Fibroblast of skin of right quadriceps (primary cell): ENCODE data around the gene RNF150.
A peak's percentile ranks its signal among the peaks of the same experiment; 100 is the strongest.

ENCODE experiments used
- DNase-seq: peaks from one replicate; pipeline ENCODE4 v3.0.0-alpha.2; 2013

RNF150 gene

DNA sequence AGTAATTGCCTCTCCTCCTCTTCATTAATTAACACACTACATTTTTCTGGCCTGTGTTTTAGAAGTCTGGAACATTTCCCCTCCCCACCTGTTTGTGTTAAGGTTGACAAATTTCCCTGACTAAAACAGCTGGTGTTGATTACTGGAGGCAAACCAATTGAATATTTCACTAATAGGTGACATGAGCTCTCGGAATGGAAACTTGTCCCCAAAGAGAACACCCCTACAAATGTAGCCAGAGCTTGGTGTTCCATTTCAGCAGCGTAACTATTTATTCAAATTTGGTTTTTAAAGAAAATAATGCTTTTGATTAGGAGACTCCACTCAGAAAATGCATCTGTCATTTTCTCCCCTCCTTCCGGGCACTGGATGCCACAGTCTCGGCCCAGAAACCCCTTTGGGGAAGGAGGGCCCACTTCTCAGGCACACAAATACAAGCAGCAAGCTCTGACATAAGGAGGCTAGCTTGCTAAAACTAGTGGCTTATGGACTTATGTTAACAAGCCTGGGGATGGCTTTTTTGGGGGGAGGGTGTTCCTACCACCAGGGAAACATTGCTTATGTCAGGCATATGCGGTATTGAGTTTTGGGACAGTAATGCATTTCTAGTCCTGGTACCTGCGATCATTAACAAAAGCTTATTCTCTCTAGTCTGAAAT is 2.2 kb downstream of the RNF150 start:
- DNase-seq = no peak

DNA sequence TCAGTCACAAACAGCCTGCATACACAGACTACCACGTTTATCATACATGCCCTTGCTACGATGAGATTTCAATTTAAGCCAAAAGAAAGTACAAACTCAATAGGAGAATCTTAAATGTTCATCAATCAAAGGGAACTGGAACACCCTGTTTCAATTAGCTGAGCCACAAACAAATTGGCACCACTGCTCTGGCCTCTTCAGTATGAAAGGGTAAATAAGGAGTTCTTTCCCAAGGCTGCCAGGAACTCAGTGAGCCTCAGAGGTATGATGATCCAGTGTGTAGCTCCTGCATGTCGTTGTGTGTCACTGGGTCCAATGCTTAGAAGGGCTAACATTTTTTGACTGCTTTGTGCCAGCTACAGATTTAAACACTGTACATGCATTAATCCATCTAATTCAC is 5.4 kb downstream of the RNF150 start:
- DNase-seq = peak; percentile 22

DNA sequence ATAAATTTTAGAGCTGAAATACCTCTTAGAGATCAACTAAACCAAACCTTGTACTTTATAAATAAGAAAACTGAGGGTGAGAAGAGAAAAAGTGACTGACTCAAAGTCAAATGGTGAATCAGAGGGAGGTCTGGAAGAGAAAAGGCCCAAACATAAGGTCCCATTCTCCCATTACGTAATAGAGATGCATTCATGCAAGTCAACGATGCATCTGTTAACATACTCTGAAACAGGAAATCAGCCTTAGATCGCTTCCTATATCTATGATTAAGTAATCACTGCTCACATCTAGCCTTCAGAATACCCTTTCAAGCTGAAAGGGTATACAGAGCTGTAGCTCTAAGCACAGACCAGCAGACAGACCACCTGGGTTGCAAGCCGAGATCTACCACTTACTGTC is 6.5 kb downstream of the RNF150 start:
- DNase-seq = peak; percentile 43

DNA sequence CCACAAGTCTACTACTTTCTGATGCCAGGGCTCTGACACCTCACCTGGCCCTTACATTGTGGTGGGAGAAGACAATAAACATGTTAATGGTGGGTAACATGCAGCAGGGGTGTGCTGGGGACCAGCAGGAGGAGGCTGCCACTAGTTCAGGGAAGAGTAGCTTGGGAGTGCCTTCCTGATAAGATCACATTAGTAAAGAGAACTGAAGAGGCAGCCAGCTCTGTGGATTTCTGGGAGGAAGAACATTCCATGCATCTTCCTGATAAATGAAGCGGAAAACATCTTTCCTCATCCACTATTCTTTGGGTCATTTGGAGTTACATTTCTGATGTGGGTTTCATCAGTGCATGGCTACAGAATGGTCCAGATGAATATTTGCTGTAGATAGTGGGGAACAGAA is 9.0 kb downstream of the RNF150 start:
- DNase-seq = peak; percentile 23

DNA sequence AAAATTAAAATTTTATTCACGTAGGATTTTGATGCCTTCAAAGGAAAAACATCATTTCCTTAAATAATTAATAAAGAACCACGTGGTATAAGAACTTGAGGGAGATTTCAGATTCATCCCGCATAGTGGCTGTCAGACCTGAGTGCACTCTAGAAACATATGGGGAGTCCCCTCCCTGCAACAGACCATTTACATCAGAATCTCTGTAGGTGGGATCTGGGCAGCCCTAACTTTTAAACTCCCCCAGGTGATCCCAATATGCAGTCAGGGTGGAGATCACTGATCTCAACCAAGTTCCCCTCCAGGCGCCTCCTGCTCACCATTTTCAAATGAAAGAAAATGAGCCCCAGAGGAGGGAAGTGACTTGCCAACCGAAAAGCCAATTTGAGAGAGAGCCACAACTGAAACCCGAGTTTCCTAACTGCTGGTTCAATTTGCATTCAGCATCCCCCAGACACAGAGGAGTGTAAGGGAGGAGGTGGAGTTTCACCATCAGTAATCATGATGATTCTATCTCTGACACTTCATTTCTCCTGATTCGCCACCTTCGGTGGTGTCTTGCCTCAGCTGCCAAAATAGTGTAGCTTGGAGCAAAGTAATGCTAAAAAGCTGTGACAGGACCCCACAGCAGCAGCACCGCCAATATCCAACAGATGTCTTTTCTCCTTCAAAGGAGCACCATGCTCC is 11.4 kb downstream of the RNF150 start:
- no peak for DNase-seq

DNA sequence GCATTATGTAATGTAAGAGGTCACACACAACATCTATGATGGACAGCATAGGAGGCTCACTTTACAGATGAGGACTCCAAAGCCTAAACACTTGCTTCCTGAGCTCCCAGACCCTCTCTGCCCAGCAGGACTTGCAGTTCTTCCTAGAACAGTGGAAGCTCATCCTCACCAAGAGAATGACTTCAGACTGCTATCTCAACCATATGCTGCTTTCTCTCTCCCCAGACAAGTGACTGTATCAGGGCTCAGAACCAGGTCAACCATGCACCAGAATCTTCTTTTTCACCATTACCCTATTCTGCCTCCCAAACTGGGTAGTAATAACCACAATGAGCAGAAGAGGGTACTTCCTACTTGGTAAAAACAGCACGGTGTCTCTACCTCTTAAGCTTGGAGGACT is 12.2 kb downstream of the RNF150 start:
- no peak for DNase-seq

DNA sequence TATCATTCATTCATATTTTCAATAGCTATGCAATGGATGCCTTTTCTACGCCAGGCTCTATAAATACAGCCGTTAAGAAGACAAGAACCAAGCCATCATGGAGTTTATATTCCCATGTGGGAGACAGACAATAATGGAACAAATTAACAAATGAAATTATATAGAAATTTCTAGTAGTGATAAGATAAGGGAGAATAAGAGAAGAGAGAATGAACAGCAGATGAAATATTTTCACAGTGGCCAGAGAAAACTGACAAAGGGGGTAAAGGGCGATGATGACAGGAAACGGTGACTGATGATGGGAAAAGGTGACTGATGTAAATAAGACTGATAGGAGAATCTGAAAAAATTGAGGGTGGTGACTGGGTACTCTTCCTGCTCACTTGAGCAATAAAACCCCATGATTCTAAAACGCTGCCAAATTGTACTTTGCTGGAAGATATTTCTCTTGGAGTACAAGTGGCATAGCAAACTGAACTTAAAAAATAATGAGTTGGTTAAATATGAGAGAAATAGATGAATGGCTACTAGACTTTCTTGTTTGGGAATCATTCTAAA is 13.2 kb downstream of the RNF150 start:
- no peak for DNase-seq

DNA sequence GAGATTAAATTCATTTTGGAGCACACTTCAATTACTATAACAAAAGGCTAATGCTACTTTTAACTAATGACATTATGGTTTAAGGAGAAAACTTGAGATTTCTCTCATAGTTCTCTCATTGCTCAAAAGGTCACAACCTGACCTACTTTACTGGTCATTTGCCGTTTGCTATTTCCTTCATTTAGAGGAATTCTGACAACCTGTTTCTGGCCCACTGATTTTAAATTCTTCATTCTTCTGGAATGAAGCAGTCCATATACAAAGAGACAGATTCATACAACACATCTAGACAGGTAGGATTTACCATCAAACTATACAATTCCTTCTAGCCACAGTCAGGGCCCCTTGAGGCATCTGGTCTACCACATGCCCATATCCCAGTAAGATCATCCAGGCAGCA is 14.2 kb downstream of the RNF150 start:
- DNase-seq = no peak

DNA sequence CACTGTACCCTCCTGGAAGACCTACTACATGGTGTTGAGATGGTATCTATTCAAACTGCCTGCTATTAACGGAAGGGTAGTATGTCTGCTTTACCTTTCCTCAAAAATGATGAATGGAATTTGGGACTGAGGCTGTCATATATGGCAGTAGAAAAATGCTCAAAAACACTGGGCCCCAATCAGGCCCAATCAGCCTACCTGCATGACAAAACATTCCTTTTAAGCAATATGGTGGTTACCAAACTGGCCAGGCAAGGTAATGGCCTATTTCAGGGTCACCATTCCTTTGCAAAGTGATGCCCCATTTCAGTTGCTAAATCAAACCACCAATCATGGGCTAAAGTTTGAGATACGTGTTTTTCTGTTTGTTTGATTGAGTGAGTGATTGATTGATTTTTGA is 14.9 kb downstream of the RNF150 start:
- no peak for DNase-seq

DNA sequence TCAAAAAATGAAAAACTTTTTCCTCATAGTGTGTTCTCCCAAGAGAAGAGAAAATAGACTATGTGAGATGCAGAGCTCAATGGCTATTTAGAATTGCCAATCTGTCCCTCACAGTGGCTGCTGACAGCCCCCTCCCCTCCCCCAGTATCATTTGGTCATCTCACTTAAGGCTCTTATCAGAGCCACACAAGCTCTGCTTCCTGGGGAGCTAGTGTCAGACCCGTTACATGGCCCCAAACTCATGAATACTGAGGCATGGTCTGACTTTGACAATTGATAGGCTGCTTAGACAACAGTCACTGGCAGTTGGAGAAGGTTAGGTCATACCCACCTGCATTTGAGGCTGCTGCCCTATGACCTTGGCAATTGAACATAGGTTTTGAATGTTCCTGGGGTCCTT is 15.3 kb downstream of the RNF150 start:
- no peak for DNase-seq

DNA sequence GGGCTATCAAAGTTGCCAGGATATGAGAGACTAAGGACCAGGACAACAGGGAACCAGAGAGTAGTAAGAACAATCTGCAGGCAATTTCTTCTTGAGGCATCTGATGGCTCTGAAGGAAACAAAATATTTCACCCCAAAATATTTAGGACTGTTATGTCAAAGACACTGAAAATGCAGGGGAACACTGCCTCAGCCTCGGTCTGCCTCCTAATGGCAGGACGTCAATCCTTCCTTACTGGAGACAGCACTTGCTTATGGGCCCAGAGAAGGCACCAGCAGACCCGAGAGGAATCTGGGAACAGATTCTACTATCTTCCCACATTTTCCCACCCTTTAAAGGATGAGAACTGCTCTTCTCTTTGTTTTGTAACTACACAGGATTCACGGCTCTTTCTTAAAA is 23.3 kb downstream of the RNF150 start:
- DNase-seq = no peak

DNA sequence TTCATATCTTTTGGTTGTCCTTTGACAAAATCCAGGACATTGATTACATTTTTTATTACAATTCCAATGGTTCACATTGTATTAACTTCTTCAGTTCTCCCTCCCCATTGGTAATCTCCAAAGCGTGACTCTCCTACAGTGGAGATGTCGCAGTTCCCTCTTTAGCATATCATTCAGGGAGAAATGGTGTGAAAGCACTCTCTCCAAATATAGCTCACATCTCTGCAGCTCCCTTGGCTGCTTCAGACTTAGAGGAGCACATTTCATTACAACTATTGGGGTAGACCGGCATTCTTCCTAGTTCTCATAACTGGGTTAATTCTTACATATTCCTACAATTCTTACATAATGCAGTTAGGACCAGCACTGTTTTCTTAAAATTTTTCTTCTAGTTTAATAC is 25.3 kb downstream of the RNF150 start:
- no peak for DNase-seq

DNA sequence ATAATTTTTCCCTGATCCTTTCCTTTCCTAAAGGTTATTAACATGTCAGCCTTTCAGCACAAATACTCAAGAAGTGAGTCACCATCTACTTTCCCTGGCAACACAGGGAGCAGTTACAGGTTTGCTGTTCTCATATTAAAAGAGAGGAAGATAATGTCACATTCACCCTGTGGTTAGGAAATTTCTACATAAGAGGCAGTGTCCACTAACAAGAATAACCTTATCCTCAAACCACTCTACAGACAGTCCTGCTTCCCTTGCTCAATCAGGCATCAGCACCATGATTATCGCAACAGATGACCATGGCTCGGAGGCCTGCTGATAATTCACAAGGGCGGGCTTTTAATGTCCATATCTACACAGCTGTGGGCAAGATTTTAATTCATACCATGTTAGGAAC is 30.9 kb downstream of the RNF150 start:
- peak; percentile 80 for DNase-seq

DNA sequence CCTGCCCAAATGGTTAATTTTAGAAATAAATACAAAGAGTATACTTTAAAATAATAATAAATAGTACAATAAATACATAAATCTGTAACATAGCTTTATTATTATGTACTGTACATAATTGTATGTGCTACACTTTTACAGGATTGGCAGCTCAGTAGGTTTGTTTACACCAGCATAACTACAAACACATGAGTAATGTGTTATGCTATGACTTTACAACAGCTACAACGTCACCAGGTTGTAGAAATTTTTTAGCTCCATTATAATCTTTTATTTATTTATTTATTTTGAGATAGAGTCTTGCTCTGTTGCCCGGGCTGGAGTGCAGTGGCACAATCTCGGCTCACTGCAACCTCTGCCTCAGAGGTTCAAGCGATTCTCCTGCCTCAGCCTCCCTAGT is 31.8 kb downstream of the RNF150 start:
- DNase-seq = no peak

DNA sequence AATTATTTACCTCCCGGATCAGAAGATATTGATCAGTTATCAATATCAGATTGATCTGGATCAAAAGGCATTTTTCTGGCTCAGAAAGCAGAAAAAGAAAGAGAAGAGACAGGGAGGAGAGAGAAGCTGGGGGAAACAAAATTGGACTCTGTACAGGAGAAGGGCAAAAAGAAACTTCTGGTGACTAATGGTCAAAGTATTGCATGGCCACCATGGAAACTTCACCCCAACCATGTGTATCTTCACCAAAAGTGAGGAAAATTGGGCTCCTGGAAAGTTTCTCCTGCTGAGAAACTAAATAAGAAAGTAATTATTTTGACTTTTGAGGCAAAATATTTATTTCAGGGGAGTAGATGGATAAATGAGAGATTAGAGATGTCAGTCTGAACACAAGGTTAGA is 33.9 kb downstream of the RNF150 start:
- peak; percentile 46 for DNase-seq

DNA sequence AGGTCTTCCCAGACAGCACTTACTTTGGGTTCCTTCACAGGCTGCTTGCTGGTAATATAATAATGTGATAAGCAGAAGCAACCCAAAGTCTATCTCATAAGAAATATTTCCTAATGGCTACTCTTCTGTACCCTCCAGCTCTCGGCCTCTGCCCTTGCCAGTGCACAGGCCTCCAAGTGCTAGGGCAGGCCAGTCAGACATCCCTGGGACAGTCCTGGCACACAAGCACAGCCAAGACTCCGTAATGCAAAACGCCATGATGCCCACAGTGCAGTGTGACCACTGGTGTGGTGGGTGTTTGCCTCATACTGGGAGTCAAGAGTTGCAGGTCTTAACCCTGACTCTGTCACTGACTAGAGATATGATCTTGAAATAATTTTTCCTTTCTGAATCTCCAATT is 35.1 kb downstream of the RNF150 start:
- DNase-seq = no peak

DNA sequence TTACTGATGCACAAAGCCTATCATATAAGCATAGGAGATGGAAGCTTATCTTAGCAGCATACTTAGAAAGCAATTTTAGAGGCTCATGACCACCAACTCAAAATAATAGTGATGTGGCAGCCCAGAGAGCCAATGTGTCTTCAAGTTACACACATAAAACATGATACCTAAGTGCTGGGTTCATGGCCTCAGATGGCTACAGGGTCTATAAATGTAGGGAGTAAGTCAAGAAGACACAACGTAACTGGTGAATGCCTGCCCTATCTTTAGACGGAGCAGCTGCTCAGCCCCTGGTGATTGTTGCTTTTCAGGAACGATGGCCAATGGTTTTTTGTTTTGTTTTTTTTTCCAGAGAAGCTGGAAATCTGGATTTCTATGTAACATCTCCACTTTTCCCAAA is 42.8 kb downstream of the RNF150 start:
- DNase-seq = no peak

DNA sequence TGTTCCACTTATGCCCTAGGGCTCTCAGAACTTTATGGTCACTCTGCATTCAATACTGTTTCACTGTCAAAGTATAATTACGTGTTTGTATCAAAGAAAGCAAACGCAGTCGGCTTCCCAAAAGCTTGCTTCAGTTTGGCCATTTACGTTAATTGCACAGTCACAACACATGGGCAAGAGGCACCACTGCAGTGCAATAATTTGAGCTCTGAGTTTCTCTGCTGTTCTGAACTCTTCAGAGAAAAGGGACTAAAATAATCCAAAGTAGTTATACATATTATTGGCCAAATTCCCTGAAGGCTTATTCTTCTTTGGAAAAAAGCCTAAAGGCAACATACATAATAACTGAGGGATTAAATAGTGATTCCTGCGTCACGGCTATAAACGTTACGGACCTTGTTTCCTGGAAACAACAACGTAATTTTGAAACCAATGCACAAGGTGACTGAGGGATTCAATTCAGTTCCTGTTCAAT is 51.3 kb downstream of the RNF150 start:
- no peak for DNase-seq

DNA sequence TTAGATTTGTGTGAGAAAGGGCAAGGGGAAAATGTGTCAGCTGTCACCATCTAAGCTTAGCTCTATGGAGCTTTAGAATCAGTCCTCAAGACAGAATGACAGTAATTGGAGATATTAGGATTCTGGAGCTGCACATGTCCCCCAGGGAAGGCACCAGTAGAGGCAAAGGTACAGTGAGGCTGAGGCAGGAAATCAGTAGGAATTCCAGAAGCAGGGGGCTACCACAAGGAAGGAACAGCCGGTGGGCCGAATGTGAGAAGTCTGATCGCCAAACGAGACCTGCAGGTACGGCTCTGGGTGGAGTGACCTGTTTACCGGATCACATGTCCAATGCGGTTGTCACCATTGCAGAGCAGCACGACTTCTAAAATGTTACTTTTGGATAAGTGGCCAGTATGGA is 52.6 kb downstream of the RNF150 start:
- DNase-seq = no peak

DNA sequence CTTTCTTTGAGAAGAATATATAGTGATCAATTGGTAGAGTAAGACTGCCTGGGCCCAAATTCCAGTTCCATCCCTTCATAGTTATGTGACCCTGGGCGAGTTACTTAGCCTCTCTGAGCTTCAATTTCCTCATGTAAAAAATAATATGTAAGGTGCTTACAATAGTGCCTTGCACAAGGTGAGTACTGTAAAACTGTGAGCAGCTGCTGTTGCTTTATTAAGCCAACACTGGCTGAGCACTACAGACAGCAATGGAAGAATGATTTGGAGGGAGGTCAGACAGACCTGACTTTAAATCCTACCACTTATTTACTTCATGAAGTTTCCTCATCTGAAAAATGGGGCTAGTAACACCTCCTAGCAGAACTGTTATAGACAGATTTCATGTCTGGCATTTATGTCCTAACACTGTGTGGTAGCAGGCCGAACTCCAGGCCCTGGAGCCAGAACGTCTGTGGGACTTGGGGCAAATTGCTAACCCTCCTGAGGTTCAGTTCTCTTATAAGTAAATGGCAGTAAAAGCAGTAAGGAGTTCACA is 53.8 kb downstream of the RNF150 start:
- DNase-seq = no peak

DNA sequence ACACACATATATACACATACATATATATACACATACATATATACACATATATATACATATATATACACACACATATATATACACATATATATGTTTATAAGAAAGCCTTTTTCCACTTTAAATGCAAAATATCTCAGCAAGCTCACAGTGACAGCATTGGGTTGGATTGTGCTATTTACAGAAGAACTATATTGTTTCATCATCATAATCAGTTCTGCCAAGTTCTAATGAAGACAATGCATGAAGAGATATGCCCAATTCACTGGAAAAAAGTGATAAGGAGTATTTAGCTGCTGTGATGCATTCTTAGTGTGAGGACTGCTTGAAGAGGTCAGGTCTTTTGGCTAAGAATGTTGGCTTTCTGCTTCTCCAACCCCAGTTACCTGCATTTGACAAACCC is 54.4 kb downstream of the RNF150 start:
- DNase-seq = no peak

DNA sequence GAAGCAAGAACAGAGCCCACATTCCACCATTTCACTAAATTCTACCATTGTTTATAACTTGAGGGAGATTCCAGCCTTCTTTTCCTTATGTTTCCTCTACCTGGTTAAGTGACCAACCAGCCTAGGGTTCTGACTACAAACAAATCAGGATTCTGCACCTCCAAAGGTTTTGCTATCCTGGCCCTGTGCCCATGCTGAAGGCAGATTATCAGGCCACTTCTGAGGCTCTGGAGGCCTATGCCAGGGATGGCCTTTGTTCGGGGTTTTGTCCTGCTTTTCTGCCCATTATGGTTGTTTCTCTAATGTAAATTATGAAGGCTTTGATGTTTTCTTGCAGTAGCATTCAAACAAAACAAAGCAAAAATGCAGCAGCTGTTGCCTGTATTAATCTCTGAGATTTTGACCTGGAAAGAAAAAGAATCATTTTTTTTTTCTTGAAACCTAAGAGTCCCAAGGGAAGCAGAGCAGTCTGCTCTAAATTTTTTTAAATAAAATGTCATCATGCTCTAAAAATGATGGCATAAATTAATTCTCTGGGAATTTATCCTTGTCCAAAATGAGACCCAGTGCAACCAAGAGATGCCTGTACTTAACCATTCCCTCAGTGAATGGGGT is 55.6 kb downstream of the RNF150 start:
- DNase-seq = no peak

DNA sequence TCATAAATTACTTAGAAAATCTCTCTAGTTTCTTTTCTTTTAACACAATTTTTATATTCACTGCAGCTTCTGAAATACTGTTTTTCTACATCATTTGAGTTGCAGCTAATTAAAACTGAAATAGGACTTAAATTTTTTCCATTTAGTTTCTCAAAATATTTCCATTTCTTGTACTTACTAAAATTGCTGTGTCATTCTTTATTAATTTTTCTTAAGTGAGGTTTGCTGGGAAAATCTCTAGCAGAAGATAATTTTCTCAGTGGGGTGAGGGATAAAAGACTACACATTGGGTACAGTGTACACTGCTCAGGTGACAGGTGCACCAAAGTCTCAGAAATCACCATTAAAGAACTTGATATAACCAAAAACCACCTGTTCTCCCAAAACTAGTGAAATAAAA is 57.7 kb downstream of the RNF150 start:
- no peak for DNase-seq
